DOHH2 (cell line): Measurements from ENCODE around the gene NMUR1.

Source experiments
- H3F3A ChIP-seq: fragments of 200-600 bp; sonication (generic), shearing (Covaris generic); 2 replicates; pipeline ENCODE4 v1.6.0; 2016; ENCODE audit warnings: antibody characterized with exemption, mild to moderate bottlenecking; ENCODE audit not compliant: control insufficient read depth, insufficient read depth
- H3K27ac ChIP-seq: fragments of 200-600 bp; sonication (generic); 2 replicates; pipeline ENCODE4 v1.5.1; 2014; ENCODE audit warnings: low read depth, mild to moderate bottlenecking, low read length, moderate library complexity
- H3K27me3 ChIP-seq: fragments of 200-600 bp; sonication (generic); 2 replicates; pipeline ENCODE4 v1.6.1; 2014; ENCODE audit warnings: mild to moderate bottlenecking, low read length, mixed read lengths; ENCODE audit not compliant: control insufficient read depth
- H3K36me3 ChIP-seq: fragments of 200-600 bp; sonication (generic); 2 replicates; pipeline ENCODE4 v1.6.1; 2014; ENCODE audit warnings: mild to moderate bottlenecking, low read length, moderate library complexity, mixed read lengths; ENCODE audit not compliant: control insufficient read depth
- H3K4me1 ChIP-seq: fragments of 200-600 bp; sonication (generic); 2 replicates; pipeline ENCODE4 v1.6.1; 2014; ENCODE audit warnings: mild to moderate bottlenecking, low read length, mixed read lengths; ENCODE audit not compliant: control insufficient read depth
- H3K4me2 ChIP-seq: fragments of 200-600 bp; sonication (generic); 2 replicates; pipeline ENCODE4 v1.6.0; 2014; ENCODE audit warnings: mild to moderate bottlenecking, low read length, moderate library complexity
- H3K4me3 ChIP-seq: fragments of 200-600 bp; sonication (generic); 2 replicates; pipeline ENCODE4 v1.5.1; 2014; ENCODE audit warnings: mild to moderate bottlenecking, low read length, mixed read lengths
- H3K79me2 ChIP-seq: fragments of 200-600 bp; sonication (generic); 2 replicates; pipeline ENCODE4 v1.6.1; 2014; ENCODE audit warnings: mild to moderate bottlenecking, low read length, mixed read lengths; ENCODE audit not compliant: control insufficient read depth
- H3K9me2 ChIP-seq: fragments of 200-600 bp; sonication (generic); replicated peaks from 2 replicates; pipeline ENCODE4 v1.6.1; 2014; ENCODE audit warnings: mild to moderate bottlenecking, low read length, mixed read lengths; ENCODE audit not compliant: control insufficient read depth
- H3K9me3 ChIP-seq: fragments of 200-600 bp; sonication (generic); 2 replicates; pipeline ENCODE4 v1.6.1; 2014; ENCODE audit warnings: antibody characterized with exemption, low read length, mixed read lengths; ENCODE audit not compliant: control insufficient read depth, insufficient read depth
- H4K20me1 ChIP-seq: fragments of 200-600 bp; sonication (generic); 2 replicates; pipeline ENCODE4 v1.6.0; 2014; ENCODE audit warnings: low read depth, mild to moderate bottlenecking, antibody characterized with exemption, low read length, moderate library complexity; ENCODE audit not compliant: control insufficient read depth, insufficient read depth
- CTCF ChIP-seq: fragments of 200-600 bp; sonication (generic); IDR thresholded peaks from one replicate; pipeline ENCODE4 v1.5.1; 2014; ENCODE audit warnings: antibody characterized with exemption, mild to moderate bottlenecking, low read depth, low read length; ENCODE audit not compliant: poor library complexity, severe bottlenecking
- EZH2phosphoT487 ChIP-seq: fragments of 200-600 bp; sonication (generic); IDR thresholded peaks from 2 replicates; pipeline ENCODE4 v1.6.1; 2017; ENCODE audit warnings: borderline replicate concordance, mild to moderate bottlenecking, antibody characterized with exemption, low read length, moderate library complexity, mixed read lengths

NMUR1 gene

GRCh38 chr2:231475965-231476364, 54.3 kb downstream of the NMUR1 start:
- Histone ChIP-seq H3F3A (peaks cover 9% of the 10 kb centered on the region; the same call in 1 of the 2 replicates), H3K27me3 (no peaks in the 10 kb centered on the region), H3K4me1 (peaks cover 20% of the 10 kb centered on the region), H3K79me2 (peaks cover 7% of the 10 kb centered on the region), H3K4me3 (no peak overlapping the region), H3K4me2 (no peak overlapping the region), H3K27ac (no peak overlapping the region), H3K36me3 (no peaks in the 10 kb centered on the region), H4K20me1 (no peaks in the 10 kb centered on the region), H3K9me3 (no peaks in the 10 kb centered on the region), H3K9me2 (no peaks in the 10 kb centered on the region)
- TF ChIP-seq CTCF = no peak
- TF ChIP-seq EZH2phosphoT487 = no peak
